ENCODE results near the gene PAPOLG.
"Not testable (repeated sequence)": the region's sequence is repeated elsewhere in the genome, so short reads cannot be mapped to it uniquely, and the experiment has no call there.

PAPOLG gene

GRCh38 chr2:60796573-60797509, 40.8 kb downstream of the PAPOLG start:
- no peak overlapping the region for H3K4me3 ChIP-seq (ENCODE audit: low read length)
- TF ChIP-seq CTCF (conservative IDR thresholded peaks at IDR 0.05; ENCODE audit: low read length), result no peak
- DNase-seq (ENCODE audit: low read depth), result no peak

- no peak for DNase-seq (ENCODE audit: low read depth)
- H3K4me3 ChIP-seq (ENCODE audit: low read length), result no peak overlapping the region
- TF ChIP-seq CTCF (conservative IDR thresholded peaks at IDR 0.05; ENCODE audit: low read length), result no peak
Measured at GRCh38 chr2:60804473-60804872, 48.4 kb downstream of the PAPOLG start.

- no peak for DNase-seq (ENCODE audit: low read depth)
- TF ChIP-seq CTCF (conservative IDR thresholded peaks at IDR 0.05; ENCODE audit: low read length), result no peak
- H3K4me3 ChIP-seq (ENCODE audit: low read length), result no peak overlapping the region
Measured at GRCh38 chr2:60806595-60806987, 50.5 kb downstream of the PAPOLG start.

GRCh38 chr2:60806988-60807681, 51.1 kb downstream of the PAPOLG start:
- H3K4me3 ChIP-seq (ENCODE audit: low read length), result no peak overlapping the region
- no peak for TF ChIP-seq CTCF (conservative IDR thresholded peaks at IDR 0.05; ENCODE audit: low read length)
- DNase-seq (ENCODE audit: low read depth), result peak; percentile 74

GRCh38 chr2:60808330-60808801, 52.3 kb downstream of the PAPOLG start:
- no peak for DNase-seq (ENCODE audit: low read depth)
- no peak overlapping the region for H3K4me3 ChIP-seq (ENCODE audit: low read length)
- TF ChIP-seq CTCF (conservative IDR thresholded peaks at IDR 0.05; ENCODE audit: low read length), result no peak

GRCh38 chr2:60811491-60812375, 55.7 kb downstream of the PAPOLG start:
- TF ChIP-seq CTCF (conservative IDR thresholded peaks at IDR 0.05; ENCODE audit: low read length), result no peak
- H3K4me3 ChIP-seq (ENCODE audit: low read length), result no peak overlapping the region
- DNase-seq (ENCODE audit: low read depth), result no peak

- not testable (repeated sequence) for H3K4me3 ChIP-seq (ENCODE audit: low read length); DNase-seq (ENCODE audit: low read depth)
Measured at GRCh38 chr2:60817191-60817590, 61.1 kb downstream of the PAPOLG start.
